GM12892 (cell line): ENCODE results near the gene RDH8.

Experiments
- POLR2A ChIP-seq: IDR thresholded peaks from 2 replicates; pipeline ENCODE4 v1.6.1; 2011; ENCODE audit warnings: low read depth, low read length, control low read depth
- TAF1 ChIP-seq: IDR thresholded peaks from 2 replicates; pipeline ENCODE4 v1.6.1; 2011; ENCODE audit warnings: low read depth, mild to moderate bottlenecking, control low read depth, low read length, borderline replicate concordance

- TF ChIP-seq POLR2A = no peak
- no peak for TF ChIP-seq TAF1
Observed at GRCh38 chr19:10008184-10008765, 5.0 kb upstream of the RDH8 start.
